CD8-positive, alpha-beta memory T cell (primary cell): ENCODE results near the gene B3GALT2. TPM values are rescaled to one million over a fixed set of nuclear protein-coding genes. Genes with fewer than 3 reads are reported as not detected.
A peak's percentile ranks its signal among the peaks of the same experiment; 100 is the strongest.

Source experiments
- CTCF ChIA-PET: fragments of 350-600 bp; sonication (Branson Sonifier 250); formaldehyde crosslinking; loops from one replicate; lab custom pipeline; 2021; ENCODE audit warnings: antibody characterized with exemption; lab: Charles Lee
- POLR2A ChIA-PET: fragments of 350-600 bp; sonication (Branson Sonifier 250); formaldehyde crosslinking; loops from one replicate; lab custom pipeline; 2021; ENCODE audit warnings: antibody characterized with exemption; lab: Charles Lee
- DNase-seq, 5 donors: peaks; one replicate each; pipeline versions ENCODE4 v3.0.0 to v3.0.0-alpha.2; 2020 to 2022; ENCODE audit warnings: mixed read lengths in 1 of 5
- H3K27ac ChIP-seq: one replicate; pipeline ENCODE4 v1.7.0; 2013; ENCODE audit warnings: low read depth, mild to moderate bottlenecking, low read length, moderate library complexity
- H3K27me3 ChIP-seq: 2 replicates; pipeline ENCODE4 v1.7.0; 2013; ENCODE audit warnings: low read length, mild to moderate bottlenecking; ENCODE audit not compliant: insufficient read depth, poor library complexity, severe bottlenecking
- H3K36me3 ChIP-seq: 2 replicates; pipeline ENCODE4 v1.7.0; 2013; ENCODE audit warnings: mild to moderate bottlenecking, low read length, moderate library complexity; ENCODE audit not compliant: insufficient read depth
- H3K4me1 ChIP-seq: 2 replicates; pipeline ENCODE4 v1.7.0; 2013; ENCODE audit warnings: mild to moderate bottlenecking, low read length, moderate library complexity; ENCODE audit not compliant: insufficient read depth
- H3K4me3 ChIP-seq: 2 replicates; pipeline ENCODE4 v1.7.0; 2013; ENCODE audit warnings: mild to moderate bottlenecking, low read length
- H3K9me3 ChIP-seq: 2 replicates; pipeline ENCODE4 v1.7.0; 2013; ENCODE audit warnings: mild to moderate bottlenecking, low read length
- H3K27ac Mint-ChIP-seq, 8 donors: one replicate each; pipeline ENCODE4 v1.8.0; 2020 to 2021; ENCODE audit warnings: mixed read lengths in 8 of 8, mild to moderate bottlenecking in 6 of 8, inconsistent platforms in 3 of 8, moderate library complexity in 3 of 8
- H3K27me3 Mint-ChIP-seq, 2 donors: one replicate each; pipeline ENCODE4 v1.8.0; 2020 to 2021; ENCODE audit warnings: mixed read lengths in 2 of 2, mild to moderate bottlenecking in 1 of 2, moderate library complexity in 1 of 2
- H3K36me3 Mint-ChIP-seq, 3 donors: one replicate each; pipeline ENCODE4 v1.8.0; 2020 to 2021; ENCODE audit warnings: mixed read lengths in 3 of 3, inconsistent platforms in 1 of 3, mild to moderate bottlenecking in 1 of 3
- H3K4me1 Mint-ChIP-seq, 3 donors: one replicate each; pipeline ENCODE4 v1.8.0; 2020 to 2021; ENCODE audit warnings: mixed read lengths in 3 of 3, inconsistent platforms in 1 of 3, mild to moderate bottlenecking in 1 of 3
- H3K4me3 Mint-ChIP-seq, 7 donors: one replicate each; pipeline ENCODE4 v1.8.0; 2020 to 2021; ENCODE audit warnings: mixed read lengths in 7 of 7, mild to moderate bottlenecking in 6 of 7, moderate library complexity in 4 of 7, inconsistent platforms in 2 of 7
- H3K9me3 Mint-ChIP-seq, 5 donors: one replicate each; pipeline ENCODE4 v1.8.0; 2020 to 2022; ENCODE audit warnings: mixed read lengths in 5 of 5, mild to moderate bottlenecking in 3 of 5, moderate library complexity in 2 of 5, inconsistent platforms in 1 of 5
- polyA plus RNA-seq: library from polyadenylated mRNA; unstranded; fragments of 300-500 nt; fragmentation: Illumina TruSeq; gene quantifications from one replicate; pipeline ENCODE4 v1.2.3, GENCODE V29; 2021
- total RNA-seq, 2 experiments: library from RNA; stranded (reverse); gene quantifications; one replicate each; pipeline ENCODE4 v1.2.3, GENCODE V29; 2021

Gene B3GALT2
- total and polyA plus RNA-seq, 3 experiments from 2014 or later, result 2.4 to 2.9 (median 2.4) TPM

GRCh38 chr1:193216920-193217319, 30.5 kb upstream of the B3GALT2 start:
- no peak overlapping the region for H3K4me3 Mint-ChIP-seq
- H3K27ac Mint-ChIP-seq, result peak overlapping the region in 1 of 8 donors; percentile 74
- H3K36me3 Mint-ChIP-seq, result peaks cover 38 to 76% (median 46%) of the 10 kb centered on the region in 3 donors
- Histone ChIP-seq H3K4me3 (no peak overlapping the region), H3K27me3 (no peaks in the 10 kb centered on the region), H3K4me1 (no peaks in the 10 kb centered on the region), H3K36me3 (no peaks in the 10 kb centered on the region), H3K27ac (no peak overlapping the region), H3K9me3 (no peaks in the 10 kb centered on the region)
- H3K4me1 Mint-ChIP-seq, result peaks cover 11 to 35% (median 27%) of the 10 kb centered on the region in 3 donors
- CTCF ChIA-PET, result no interaction called here
- H3K27me3 Mint-ChIP-seq, result no peaks in the 10 kb centered on the region
- no peak for DNase-seq
- H3K9me3 Mint-ChIP-seq, result no peaks in the 10 kb centered on the region
- POLR2A ChIA-PET, result no interaction called here

- POLR2A ChIA-PET, result no interaction called here
- H3K27me3 Mint-ChIP-seq, result no peaks in the 10 kb centered on the region
- peaks cover 22 to 43% (median 30%) of the 10 kb centered on the region in 3 donors for H3K4me1 Mint-ChIP-seq
- peak overlapping the region in 1 of 7 donors; percentile 21 for H3K4me3 Mint-ChIP-seq
- peaks cover 0 to 3% (median 0%) of the 10 kb centered on the region in 5 donors for H3K9me3 Mint-ChIP-seq
- Histone ChIP-seq H3K9me3 (no peaks in the 10 kb centered on the region), H3K27ac (no peak overlapping the region), H3K4me3 (no peak overlapping the region), H3K36me3 (no peaks in the 10 kb centered on the region), H3K4me1 (no peaks in the 10 kb centered on the region), H3K27me3 (no peaks in the 10 kb centered on the region)
- H3K27ac Mint-ChIP-seq, result peak overlapping the region in 1 of 8 donors; percentile 35
- CTCF ChIA-PET, result no interaction called here
- H3K36me3 Mint-ChIP-seq, result peaks cover 47 to 85% (median 55%) of the 10 kb centered on the region in 3 donors
- no peak for DNase-seq
Measured at GRCh38 chr1:193213998-193214397, 27.6 kb upstream of the B3GALT2 start.

- Histone ChIP-seq H3K27me3 (no peaks in the 10 kb centered on the region), H3K4me3 (no peak overlapping the region), H3K27ac (no peak overlapping the region), H3K36me3 (no peaks in the 10 kb centered on the region), H3K4me1 (no peaks in the 10 kb centered on the region), H3K9me3 (no peaks in the 10 kb centered on the region)
- H3K27ac Mint-ChIP-seq, result peak overlapping the region in 1 of 8 donors; percentile 46
- H3K4me1 Mint-ChIP-seq, result peaks cover 26 to 56% (median 43%) of the 10 kb centered on the region in 3 donors
- H3K4me3 Mint-ChIP-seq, result no peak overlapping the region
- no peak for DNase-seq
- H3K36me3 Mint-ChIP-seq, result peaks cover 50 to 85% (median 56%) of the 10 kb centered on the region in 3 donors
- H3K9me3 Mint-ChIP-seq, result peaks cover 7 to 11% (median 8%) of the 10 kb centered on the region in 5 donors
- POLR2A ChIA-PET, result no interaction called here
- no peaks in the 10 kb centered on the region for H3K27me3 Mint-ChIP-seq
- CTCF ChIA-PET, result no interaction called here
Measured at GRCh38 chr1:193212637-193213036, 26.2 kb upstream of the B3GALT2 start.

DNA sequence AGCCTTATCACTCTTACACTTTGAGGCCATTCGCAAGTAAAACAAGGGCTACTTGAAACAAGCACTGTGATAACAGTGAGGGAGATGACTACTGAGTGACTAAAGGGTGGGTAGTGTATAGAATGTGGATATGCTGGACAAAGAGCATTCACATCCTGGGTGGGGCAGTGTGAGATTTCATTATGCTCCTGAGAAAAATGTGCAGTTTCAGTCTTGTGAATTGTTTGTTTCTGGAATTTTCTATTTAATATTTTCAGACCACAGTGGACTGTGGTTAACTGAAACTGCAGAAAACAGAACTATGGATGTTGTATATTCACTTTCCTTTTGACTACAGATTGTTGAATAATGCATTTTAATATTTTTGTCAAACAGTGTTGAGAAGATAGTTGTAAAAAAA, 25.1 kb upstream of the B3GALT2 start:
- H3K27me3 ChIP-seq, result no peaks in the 10 kb centered on the region
- H3K4me3 ChIP-seq, result no peak overlapping the region
- H3K4me1 ChIP-seq, result no peaks in the 10 kb centered on the region
- no peak overlapping the region for H3K27ac ChIP-seq
- Mint-ChIP-seq H3K27me3 (no peaks in the 10 kb centered on the region), H3K4me3 (no peak overlapping the region), H3K9me3 (peaks cover 16 to 22% (median 19%) of the 10 kb centered on the region in 5 donors), H3K27ac (peak overlapping the region in 3 of 8 donors; percentile 32 to 72 (median 66)), H3K36me3 (peaks cover 52 to 86% (median 61%) of the 10 kb centered on the region in 3 donors), H3K4me1 (peaks cover 26 to 64% (median 44%) of the 10 kb centered on the region in 3 donors)
- CTCF ChIA-PET, result no interaction called here
- DNase-seq, result no peak
- POLR2A ChIA-PET, result no interaction called here
- no peaks in the 10 kb centered on the region for H3K9me3 ChIP-seq
- peaks cover 1% of the 10 kb centered on the region for H3K36me3 ChIP-seq

- Mint-ChIP-seq H3K27me3 (no peaks in the 10 kb centered on the region), H3K4me1 (peaks cover 26 to 59% (median 45%) of the 10 kb centered on the region in 3 donors), H3K4me3 (no peak overlapping the region), H3K27ac (peak overlapping the region in 3 of 8 donors; percentile 46 to 72 (median 66)), H3K36me3 (peaks cover 53 to 86% (median 64%) of the 10 kb centered on the region in 3 donors), H3K9me3 (peaks cover 16 to 26% (median 23%) of the 10 kb centered on the region in 5 donors)
- H3K4me3 ChIP-seq, result no peak overlapping the region
- H3K36me3 ChIP-seq, result peaks cover 7% of the 10 kb centered on the region
- DNase-seq, result no peak
- CTCF ChIA-PET, result no interaction called here
- H3K4me1 ChIP-seq, result no peaks in the 10 kb centered on the region
- H3K27me3 ChIP-seq, result no peaks in the 10 kb centered on the region
- H3K9me3 ChIP-seq, result no peaks in the 10 kb centered on the region
- H3K27ac ChIP-seq, result no peak overlapping the region
- POLR2A ChIA-PET, result no interaction called here
Measured at GRCh38 chr1:193210996-193211395, 24.6 kb upstream of the B3GALT2 start.

DNA sequence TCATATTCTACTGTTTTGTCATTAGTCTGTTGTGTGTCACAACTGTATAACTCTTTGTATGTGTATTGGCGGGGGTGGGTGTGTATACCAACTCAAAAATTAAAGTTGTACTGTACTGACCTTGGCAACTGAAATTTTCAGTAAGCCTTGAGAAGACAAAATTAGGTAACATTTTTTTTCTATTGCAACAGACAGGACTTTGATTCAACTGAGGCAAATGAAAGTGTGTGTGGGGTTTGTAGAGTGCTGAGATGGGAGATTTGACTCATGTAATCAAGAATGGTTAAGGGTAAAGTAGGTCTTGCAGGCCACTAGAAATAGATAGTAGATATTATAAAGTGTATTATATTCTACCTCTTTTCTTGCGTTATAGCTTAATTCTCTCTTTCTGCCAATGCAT, 14.6 kb upstream of the B3GALT2 start:
- Histone ChIP-seq H3K4me1 (no peaks in the 10 kb centered on the region), H3K4me3 (no peak overlapping the region), H3K27me3 (no peaks in the 10 kb centered on the region), H3K9me3 (no peaks in the 10 kb centered on the region), H3K27ac (no peak overlapping the region), H3K36me3 (peaks cover 4% of the 10 kb centered on the region)
- H3K9me3 Mint-ChIP-seq, result peaks cover 0 to 9% (median 1%) of the 10 kb centered on the region in 5 donors
- ChIA-PET POLR2A (no interaction called here), CTCF (no interaction called here)
- DNase-seq, result no peak
- H3K36me3 Mint-ChIP-seq, result peaks cover 20 to 42% (median 24%) of the 10 kb centered on the region in 3 donors
- no peak overlapping the region for H3K4me3 Mint-ChIP-seq
- H3K27ac Mint-ChIP-seq, result no peak overlapping the region
- H3K4me1 Mint-ChIP-seq, result peaks cover 29 to 66% (median 63%) of the 10 kb centered on the region in 3 donors
- H3K27me3 Mint-ChIP-seq, result peaks cover 0 to 1% of the 10 kb centered on the region in 2 donors

DNA sequence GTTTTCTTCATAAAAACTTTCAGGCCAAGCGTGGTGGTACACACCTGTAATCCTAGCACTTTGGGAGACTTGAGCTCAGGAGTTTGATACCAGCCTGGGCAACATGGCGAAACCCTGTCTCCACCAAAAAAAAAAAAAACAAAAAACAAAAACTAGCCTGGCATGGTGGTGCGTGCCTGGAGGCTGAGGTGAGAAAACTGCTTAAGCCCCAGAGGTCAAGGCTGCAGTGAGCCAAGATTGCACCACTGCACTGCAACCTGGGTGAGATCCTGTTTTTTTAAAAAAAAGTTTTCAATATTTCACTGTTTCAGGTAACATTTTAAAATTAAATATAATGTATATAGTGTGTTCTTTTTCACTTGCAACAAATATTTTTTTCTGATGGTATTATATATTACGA, 13.5 kb upstream of the B3GALT2 start:
- peaks cover 0 to 1% of the 10 kb centered on the region in 2 donors for H3K27me3 Mint-ChIP-seq
- no peak for DNase-seq
- POLR2A ChIA-PET, result no interaction called here
- Histone ChIP-seq H3K36me3 (no peaks in the 10 kb centered on the region), H3K27ac (no peak overlapping the region), H3K4me1 (no peaks in the 10 kb centered on the region), H3K4me3 (no peak overlapping the region), H3K27me3 (no peaks in the 10 kb centered on the region), H3K9me3 (no peaks in the 10 kb centered on the region)
- CTCF ChIA-PET, result no interaction called here
- H3K27ac Mint-ChIP-seq, result no peak overlapping the region
- H3K4me1 Mint-ChIP-seq, result peaks cover 38 to 72% (median 69%) of the 10 kb centered on the region in 3 donors
- H3K4me3 Mint-ChIP-seq, result no peak overlapping the region
- peaks cover 9 to 34% (median 13%) of the 10 kb centered on the region in 3 donors for H3K36me3 Mint-ChIP-seq
- H3K9me3 Mint-ChIP-seq, result no peaks in the 10 kb centered on the region

- H3K4me3 Mint-ChIP-seq, result no peak overlapping the region
- Histone ChIP-seq H3K9me3 (no peaks in the 10 kb centered on the region), H3K36me3 (no peaks in the 10 kb centered on the region), H3K4me1 (peaks cover 8% of the 10 kb centered on the region), H3K4me3 (no peak overlapping the region), H3K27me3 (no peaks in the 10 kb centered on the region), H3K27ac (no peak overlapping the region)
- peaks cover 61 to 84% (median 81%) of the 10 kb centered on the region in 3 donors for H3K4me1 Mint-ChIP-seq
- DNase-seq, result no peak
- H3K36me3 Mint-ChIP-seq, result peaks cover 5 to 19% (median 13%) of the 10 kb centered on the region in 3 donors
- peaks cover 0 to 1% of the 10 kb centered on the region in 2 donors for H3K27me3 Mint-ChIP-seq
- POLR2A ChIA-PET, result no interaction called here
- CTCF ChIA-PET, result no interaction called here
- H3K27ac Mint-ChIP-seq, result peak overlapping the region in 1 of 8 donors; percentile 29
- peaks cover 0 to 4% (median 0%) of the 10 kb centered on the region in 5 donors for H3K9me3 Mint-ChIP-seq
Measured at GRCh38 chr1:193192586-193192985, 6.2 kb upstream of the B3GALT2 start.
